CD14-positive monocyte (primary cell): Measurements from ENCODE around the gene PIK3AP1. TPM values are rescaled to one million over a fixed set of nuclear protein-coding genes. Genes with fewer than 3 reads are reported as not detected.
A peak's percentile ranks its signal among the peaks of the same experiment; 100 is the strongest.

Experiments
- DNase-seq, 3 donors: peaks; one replicate each; pipeline ENCODE4 v3.0.0-alpha.2; 2011 to 2022
- H2AFZ ChIP-seq: 2 replicates; pipeline ENCODE4 v1.6.0; 2012; ENCODE audit warnings: mild to moderate bottlenecking, low read depth, low read length, inconsistent platforms; ENCODE audit not compliant: insufficient read depth, poor library complexity, severe bottlenecking
- H3K27ac ChIP-seq, 2 donors: 1 replicate in 1 of 2; 2 replicates in 1 of 2; pipeline ENCODE4 v1.5.1; 2012 to 2013; ENCODE audit warnings: low read length in 2 of 2, control low read depth in 1 of 2, inconsistent platforms in 1 of 2, low read depth in 1 of 2, mild to moderate bottlenecking in 1 of 2
- H3K27me3 ChIP-seq, 2 donors: one replicate each; pipeline versions ENCODE4 v1.6.0 to v1.6.1; 2011 to 2013; ENCODE audit warnings: low read length in 2 of 2; ENCODE audit not compliant: control insufficient read depth in 2 of 2, insufficient read depth in 2 of 2
- H3K36me3 ChIP-seq, 2 donors: replicated peaks in 1 of 2; 1 replicate in 1 of 2; 2 replicates in 1 of 2; pipeline versions ENCODE4 v1.5.1 to v1.6.1; 2012 to 2013; ENCODE audit warnings: low read length in 2 of 2, control low read depth in 1 of 2, inconsistent platforms in 1 of 2, mild to moderate bottlenecking in 1 of 2; ENCODE audit not compliant: insufficient read depth in 2 of 2, control insufficient read depth in 1 of 2
- H3K4me1 ChIP-seq, 2 donors: 1 replicate in 1 of 2; 2 replicates in 1 of 2; pipeline versions ENCODE4 v1.5.1 to v1.6.1; 2012 to 2013; ENCODE audit warnings: low read length in 2 of 2, control low read depth in 1 of 2, inconsistent platforms in 1 of 2, mild to moderate bottlenecking in 1 of 2, moderate library complexity in 1 of 2; ENCODE audit not compliant: insufficient read depth in 2 of 2, control insufficient read depth in 1 of 2
- H3K4me2 ChIP-seq: replicated peaks from 2 replicates; pipeline ENCODE3; 2012; ENCODE audit warnings: low read length, moderate library complexity, mild to moderate bottlenecking; ENCODE audit not compliant: poor library complexity, severe bottlenecking; ENCODE audit errors: extremely low read depth
- H3K4me3 ChIP-seq, 3 experiments: fragments of 200-600 bp in 1 of 3; sonication (generic) in 1 of 3; replicated peaks in 1 of 3; 1 replicate in 2 of 3; 2 replicates in 1 of 3; pipeline ENCODE4 v1.5.1; 2011 to 2013; ENCODE audit warnings: low read length in 3 of 3, mild to moderate bottlenecking in 3 of 3, control low read depth in 2 of 3, low read depth in 2 of 3, inconsistent platforms in 1 of 3, moderate library complexity in 1 of 3
- H3K79me2 ChIP-seq: 2 replicates; pipeline ENCODE4 v1.6.0; 2012; ENCODE audit warnings: mild to moderate bottlenecking, control low read depth, inconsistent platforms, low read length, moderate library complexity; ENCODE audit not compliant: insufficient read depth
- H3K9ac ChIP-seq: 2 replicates; pipeline ENCODE4 v1.6.0; 2017; ENCODE audit warnings: low read length, mild to moderate bottlenecking; ENCODE audit not compliant: insufficient read depth, poor library complexity, severe bottlenecking
- H3K9me3 ChIP-seq, 2 donors: replicated peaks in 1 of 2; 1 replicate in 1 of 2; 2 replicates in 1 of 2; pipeline versions ENCODE4 v1.5.1 to v1.6.1; 2012 to 2013; ENCODE audit warnings: low read length in 2 of 2, control low read depth in 1 of 2; ENCODE audit not compliant: control insufficient read depth in 1 of 2, insufficient read depth in 1 of 2
- H4K20me1 ChIP-seq: 2 replicates; pipeline ENCODE4 v1.6.0; 2012; ENCODE audit warnings: mild to moderate bottlenecking, low read length, control low read depth, moderate library complexity; ENCODE audit not compliant: insufficient read depth
- H3K27ac Mint-ChIP-seq, 7 donors: one replicate each; pipeline ENCODE4 v1.8.0; 2020; ENCODE audit warnings: mild to moderate bottlenecking in 7 of 7, mixed read lengths in 7 of 7, moderate library complexity in 6 of 7, inconsistent platforms in 2 of 7
- H3K27me3 Mint-ChIP-seq, 3 donors: one replicate each; pipeline ENCODE4 v1.8.0; 2021 to 2022; ENCODE audit warnings: low read depth in 3 of 3, mild to moderate bottlenecking in 3 of 3, mixed read lengths in 3 of 3, moderate library complexity in 3 of 3, inconsistent platforms in 1 of 3
- H3K36me3 Mint-ChIP-seq, 2 donors: one replicate each; pipeline ENCODE4 v1.8.0; 2020; ENCODE audit warnings: mixed read lengths in 2 of 2, inconsistent platforms in 1 of 2, mild to moderate bottlenecking in 1 of 2
- H3K4me1 Mint-ChIP-seq: one replicate; pipeline ENCODE4 v1.8.0; 2020; ENCODE audit warnings: mild to moderate bottlenecking, mixed read lengths
- H3K4me3 Mint-ChIP-seq, 2 donors: one replicate each; pipeline ENCODE4 v1.8.0; 2020; ENCODE audit warnings: mild to moderate bottlenecking in 2 of 2, mixed read lengths in 2 of 2, moderate library complexity in 1 of 2
- H3K9me3 Mint-ChIP-seq, 7 donors: one replicate each; pipeline ENCODE4 v1.8.0; 2020 to 2022; ENCODE audit warnings: mixed read lengths in 7 of 7, mild to moderate bottlenecking in 6 of 7, moderate library complexity in 6 of 7, inconsistent platforms in 2 of 7
- CTCF ChIP-seq: fragments of 200-600 bp; IDR thresholded peaks from one replicate; pipeline ENCODE4 v1.8.0; 2022; ENCODE audit warnings: antibody characterized with exemption, mild to moderate bottlenecking
- WGBS: methylation state at CpG from one replicate; pipeline ENCODE4 v1.1.5; 2013; ENCODE audit warnings: missing lambda C conversion rate; ENCODE audit not compliant: insufficient coverage; 5-methylcytosine and 5-hydroxymethylcytosine counted together
- intact Hi-C, 2 donors: fragments of 100-400 bp; cut with micrococcal nuclease; formaldehyde crosslinking; loops; one replicate each; pipeline versions ENCODE4 v1.15.0 to v1.15.1; 2023
- polyA plus RNA-seq, 3 donors: library from polyadenylated mRNA; depleted of rRNA in 1 of 3; unstranded in 2 of 3; stranded (reverse) in 1 of 3; fragments of 300-500 nt in 2 of 3; fragments of >200 nt in 1 of 3; fragmentation: Illumina TruSeq in 2 of 3; gene quantifications; 1 replicate in 2 of 3; 2 replicates in 1 of 3; pipeline ENCODE4 v1.2.3, GENCODE V29; 2012 to 2021

The PIK3AP1 gene
- polyA plus RNA-seq, 3 donors = 95.5 to 157 (median 112) TPM

- Mint-ChIP-seq H3K27ac (peak overlapping the region in 3 of 7 donors; percentile 2 to 63 (median 30)), H3K4me1 (peaks cover 51% of the 10 kb centered on the region), H3K27me3 (no peaks in the 10 kb centered on the region), H3K4me3 (no peak overlapping the region), H3K9me3 (no peaks in the 10 kb centered on the region), H3K36me3 (peaks cover 40 to 42% of the 10 kb centered on the region in 2 donors)
- WGBS = no CpG with 5 or more reads among the region's 3 CpGs
- peak overlapping the region in 1 of 2 donors; percentile 47 for H3K27ac ChIP-seq
- H3K9ac ChIP-seq = no peak overlapping the region
- no peak for DNase-seq
- H3K27me3 ChIP-seq = no peaks in the 10 kb centered on the region
- no peak overlapping the region for H2AFZ ChIP-seq
- H3K9me3 ChIP-seq = no peaks in the 10 kb centered on the region
- H3K79me2 ChIP-seq = peaks cover 98% of the 10 kb centered on the region
- peaks cover 32 to 38% of the 10 kb centered on the region in 2 donors for H3K4me1 ChIP-seq
- intact Hi-C loops = no loop called here
- TF ChIP-seq CTCF = no peak
- no peak overlapping the region for H3K4me3 ChIP-seq
- peaks cover 89% of the 10 kb centered on the region for H4K20me1 ChIP-seq
- H3K4me2 ChIP-seq = no peak overlapping the region
- peaks cover 0 to 29% of the 10 kb centered on the region in 2 donors for H3K36me3 ChIP-seq
Measured at GRCh38 chr10:96695975-96696634, 24.2 kb downstream of the PIK3AP1 start.

GRCh38 chr10:96695366-96695765, 24.9 kb downstream of the PIK3AP1 start:
- H3K4me1 Mint-ChIP-seq = peaks cover 51% of the 10 kb centered on the region
- Histone ChIP-seq H3K36me3 (peaks cover 0 to 25% of the 10 kb centered on the region in 2 donors), H3K4me1 (peaks cover 32 to 38% of the 10 kb centered on the region in 2 donors)

More at GRCh38 chr10:96695366-96695765, 24.9 kb downstream of the PIK3AP1 start:
- Mint-ChIP-seq H3K27ac (peak overlapping the region in 3 of 7 donors; percentile 30 to 69 (median 40)), H3K4me3 (peak overlapping the region in 1 of 2 donors; percentile 59), H3K27me3 (no peaks in the 10 kb centered on the region), H3K9me3 (no peaks in the 10 kb centered on the region), H3K36me3 (peaks cover 41 to 43% of the 10 kb centered on the region in 2 donors)
- no CpG with 5 or more reads among the region's 1 CpG for WGBS
- no peak overlapping the region for H2AFZ ChIP-seq
- H3K27ac ChIP-seq = peak overlapping the region in 1 of 2 donors; percentile 47
- peak in 1 of 3 donors; percentile 79 for DNase-seq
- no peak overlapping the region for H3K4me3 ChIP-seq
- intact Hi-C loops = no loop called here
- H3K9me3 ChIP-seq = no peaks in the 10 kb centered on the region
- H3K79me2 ChIP-seq = peaks cover 100% of the 10 kb centered on the region
- H3K27me3 ChIP-seq = no peaks in the 10 kb centered on the region
- H3K4me2 ChIP-seq = peak overlapping the region; percentile 9
- TF ChIP-seq CTCF = no peak
- no peak overlapping the region for H3K9ac ChIP-seq
- peaks cover 93% of the 10 kb centered on the region for H4K20me1 ChIP-seq
